ENCODE data around the gene ZNF793. TPM values are rescaled to one million over a fixed set of nuclear protein-coding genes. Genes with fewer than 3 reads are reported as not detected.

Gene ZNF793
- total RNA-seq, 1 donor from 2014 or later, result 3.6 TPM

GRCh38 chr19:37572203-37572602 lies 65.5 kb downstream of the ZNF793 start:
- DNase-seq (ENCODE audit: low spot score in 2 of 2), result no peak
- peaks cover 39 to 48% of the 10 kb centered on the region in 2 donors for H3K36me3 ChIP-seq
- H3K27me3 ChIP-seq, result no peaks in the 10 kb centered on the region
- no peak for TF ChIP-seq CTCF (IDR thresholded peaks at IDR 0.05)
- H3K9me3 ChIP-seq, result peaks cover 0 to 40% of the 10 kb centered on the region in 2 donors
- H3K27ac ChIP-seq, result no peak overlapping the region
- no peaks in the 10 kb centered on the region for H3K4me1 ChIP-seq
- intact Hi-C loops (cut with DNase I), result no loop called here
- no peak overlapping the region for H3K4me3 ChIP-seq

GRCh38 chr19:37583340-37583739 lies 76.6 kb downstream of the ZNF793 start:
- Histone ChIP-seq H3K27me3 (no peaks in the 10 kb centered on the region), H3K4me1 (no peaks in the 10 kb centered on the region), H3K36me3 (peaks cover 83 to 89% of the 10 kb centered on the region in 2 donors), H3K9me3 (peaks cover 36 to 49% of the 10 kb centered on the region in 2 donors), H3K27ac (no peak overlapping the region), H3K4me3 (peak overlapping the region in 1 of 2 donors; percentile 7)
- DNase-seq (ENCODE audit: low spot score in 2 of 2), result no peak
- intact Hi-C loops (cut with DNase I), result no loop called here
- no peak for TF ChIP-seq CTCF (IDR thresholded peaks at IDR 0.05)

Other genes with a start within 250 kb of the ZNF793 start
- gene ZNF527, start 135.8 kb upstream of the ZNF793 start, total RNA-seq, result 0.32 TPM
- 0.11 TPM for gene ZNF569, start 39.5 kb upstream of the ZNF793 start, total RNA-seq
- gene ZNF570, start 37.6 kb upstream of the ZNF793 start, total RNA-seq, result 2.3 TPM
- gene ZNF571, start 87.9 kb downstream of the ZNF793 start, total RNA-seq, result 0.11 TPM
- gene ZNF540, start 87.9 kb downstream of the ZNF793 start, total RNA-seq, result not detected
- 1.7 TPM for gene ZFP30, start 148.5 kb downstream of the ZNF793 start, total RNA-seq
- gene ZNF607, start 212.8 kb downstream of the ZNF793 start, total RNA-seq, result 1.8 TPM